Measurements from ENCODE around the gene GRAMD1B. TPM values are rescaled to one million over a fixed set of nuclear protein-coding genes. Genes with fewer than 3 reads are reported as not detected.

The GRAMD1B gene
- total RNA-seq, 4 donors from 2014 or later: 1.8 to 4.0 (median 3.0) TPM

- H3K27me3 ChIP-seq: peaks cover under 1% of the 10 kb centered on the region
- no peaks in the 10 kb centered on the region for H3K36me3 ChIP-seq
- no peak overlapping the region for H3K27ac ChIP-seq
- no peak overlapping the region for H3K4me3 ChIP-seq
- 86 to 95% methylated on average over 5 to 11 of the region's 11 CpGs for WGBS, 2 donors (ENCODE audit: low coverage in 1 of 2)
- H3K9me3 ChIP-seq: no peaks in the 10 kb centered on the region
- no peaks in the 10 kb centered on the region for H3K4me1 ChIP-seq
- TF ChIP-seq CTCF (IDR thresholded peaks at IDR 0.05) (no peak), POLR2AphosphoS5 (IDR thresholded peaks at IDR 0.05) (no peak), EP300 (IDR thresholded peaks at IDR 0.05) (no peak), POLR2A (IDR thresholded peaks at IDR 0.05) (no peak)
- no peak for ATAC-seq
Measured at GRCh38 chr11:123480882-123481281, 50.8 kb downstream of the GRAMD1B start.

GRCh38 chr11:123481640-123482039 is 51.6 kb downstream of the GRAMD1B start:
- WGBS, 2 donors (ENCODE audit: low coverage in 1 of 2): 63 to 66% methylated on average over 2 to 3 of the region's 3 CpGs
- no peaks in the 10 kb centered on the region for H3K36me3 ChIP-seq
- H3K27me3 ChIP-seq: peaks cover 6% of the 10 kb centered on the region
- TF ChIP-seq EP300 (IDR thresholded peaks at IDR 0.05) (no peak), POLR2AphosphoS5 (IDR thresholded peaks at IDR 0.05) (no peak), CTCF (IDR thresholded peaks at IDR 0.05) (no peak), POLR2A (IDR thresholded peaks at IDR 0.05) (no peak)
- no peak overlapping the region for H3K4me3 ChIP-seq
- H3K27ac ChIP-seq: no peak overlapping the region
- no peaks in the 10 kb centered on the region for H3K4me1 ChIP-seq
- no peak for ATAC-seq
- no peaks in the 10 kb centered on the region for H3K9me3 ChIP-seq

DNA sequence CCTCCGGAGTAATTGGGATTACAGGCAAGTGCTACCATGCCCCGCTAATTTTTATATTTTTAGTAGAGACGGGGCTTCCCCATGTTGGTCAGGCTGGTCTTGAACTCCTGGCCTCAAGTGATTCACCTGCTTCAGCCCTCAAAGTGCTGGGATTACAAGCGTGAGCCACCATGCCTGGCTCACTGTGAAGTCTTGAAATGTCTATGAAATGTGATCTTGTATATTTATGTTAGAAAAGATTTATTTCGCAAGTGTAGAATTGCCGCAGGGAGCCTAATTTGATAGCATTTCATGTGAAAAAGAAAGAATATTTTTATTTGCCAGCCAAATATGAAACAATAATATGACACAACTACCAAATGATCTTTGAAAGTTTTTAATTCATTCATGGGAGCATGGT is 52.1 kb downstream of the GRAMD1B start:
- ATAC-seq: no peak

GRCh38 chr11:123483058-123483457 is 53.0 kb downstream of the GRAMD1B start:
- Histone ChIP-seq H3K4me3 (no peak overlapping the region), H3K36me3 (no peaks in the 10 kb centered on the region), H3K9me3 (no peaks in the 10 kb centered on the region), H3K27ac (no peak overlapping the region), H3K4me1 (no peaks in the 10 kb centered on the region), H3K27me3 (peaks cover 6% of the 10 kb centered on the region)
- TF ChIP-seq POLR2A (IDR thresholded peaks at IDR 0.05) (no peak), POLR2AphosphoS5 (IDR thresholded peaks at IDR 0.05) (no peak), EP300 (IDR thresholded peaks at IDR 0.05) (no peak), CTCF (IDR thresholded peaks at IDR 0.05) (no peak)
- no peak for ATAC-seq
- WGBS, 2 donors (ENCODE audit: low coverage in 1 of 2): 85 to 86% methylated on average over 5 to 8 of the region's 8 CpGs

More for the DNA sequence above, 52.1 kb downstream of the GRAMD1B start:
- H3K27me3 ChIP-seq: peaks cover 6% of the 10 kb centered on the region
- H3K4me1 ChIP-seq: no peaks in the 10 kb centered on the region
- H3K9me3 ChIP-seq: no peaks in the 10 kb centered on the region
- TF ChIP-seq EP300 (IDR thresholded peaks at IDR 0.05) (no peak), CTCF (IDR thresholded peaks at IDR 0.05) (no peak), POLR2AphosphoS5 (IDR thresholded peaks at IDR 0.05) (no peak), POLR2A (IDR thresholded peaks at IDR 0.05) (no peak)
- no peaks in the 10 kb centered on the region for H3K36me3 ChIP-seq
- no peak overlapping the region for H3K27ac ChIP-seq
- H3K4me3 ChIP-seq: no peak overlapping the region
- WGBS, 2 donors (ENCODE audit: low coverage in 1 of 2): 95 to 100% methylated on average over 2 to 3 of the region's 6 CpGs

GRCh38 chr11:123483466-123483865 is 53.4 kb downstream of the GRAMD1B start:
- WGBS, 2 donors (ENCODE audit: low coverage in 1 of 2): 80 to 85% methylated on average over 1 to 3 of the region's 4 CpGs
- no peaks in the 10 kb centered on the region for H3K9me3 ChIP-seq
- H3K36me3 ChIP-seq: no peaks in the 10 kb centered on the region
- H3K27me3 ChIP-seq: peaks cover 6% of the 10 kb centered on the region
- ATAC-seq: no peak
- no peak overlapping the region for H3K4me3 ChIP-seq
- TF ChIP-seq CTCF (IDR thresholded peaks at IDR 0.05) (no peak), POLR2AphosphoS5 (IDR thresholded peaks at IDR 0.05) (no peak), EP300 (IDR thresholded peaks at IDR 0.05) (no peak), POLR2A (IDR thresholded peaks at IDR 0.05) (no peak)
- no peaks in the 10 kb centered on the region for H3K4me1 ChIP-seq
- no peak overlapping the region for H3K27ac ChIP-seq
